ENCODE measurements around the gene MAP1B. TPM values are rescaled to one million over a fixed set of nuclear protein-coding genes. Genes with fewer than 3 reads are reported as not detected.

Gene MAP1B
- total RNA-seq, 1 experiment from 2014 or later = 69.9 TPM

- no peak for DNase-seq (ENCODE audit: extremely low read depth, low read depth)
Observed at GRCh38 chr5:72093824-72094223, 13.5 kb upstream of the MAP1B start.

- DNase-seq (ENCODE audit: extremely low read depth, low read depth) = no peak
Observed at GRCh38 chr5:72096602-72097188, 10.6 kb upstream of the MAP1B start.

- no peak for DNase-seq (ENCODE audit: extremely low read depth, low read depth)
Observed at GRCh38 chr5:72101828-72102227, 5.4 kb upstream of the MAP1B start.

GRCh38 chr5:72106817-72107130, 501 bp upstream of the MAP1B start:
- no peak for DNase-seq (ENCODE audit: extremely low read depth, low read depth)

GRCh38 chr5:72107901-72108201, 576 bp downstream of the MAP1B start:
- DNase-seq (ENCODE audit: extremely low read depth, low read depth) = no peak

- DNase-seq (ENCODE audit: extremely low read depth, low read depth) = peak; percentile 59
Observed at GRCh38 chr5:72108202-72109061, 1.2 kb downstream of the MAP1B start.

GRCh38 chr5:72109062-72109411, 1.8 kb downstream of the MAP1B start:
- DNase-seq (ENCODE audit: extremely low read depth, low read depth) = no peak

GRCh38 chr5:72109625-72110024, 2.4 kb downstream of the MAP1B start:
- peak; percentile 9 for DNase-seq (ENCODE audit: extremely low read depth, low read depth)

- no peak for DNase-seq (ENCODE audit: extremely low read depth, low read depth)
Observed at GRCh38 chr5:72110394-72111013, 3.2 kb downstream of the MAP1B start.

- DNase-seq (ENCODE audit: extremely low read depth, low read depth) = no peak
Observed at GRCh38 chr5:72112389-72112788, 5.1 kb downstream of the MAP1B start.

GRCh38 chr5:72114629-72115028, 7.4 kb downstream of the MAP1B start:
- no peak for DNase-seq (ENCODE audit: extremely low read depth, low read depth)

GRCh38 chr5:72115296-72115695, 8.0 kb downstream of the MAP1B start:
- no peak for DNase-seq (ENCODE audit: extremely low read depth, low read depth)

- DNase-seq (ENCODE audit: extremely low read depth, low read depth) = no peak
Observed at GRCh38 chr5:72117307-72117706, 10.0 kb downstream of the MAP1B start.

- DNase-seq (ENCODE audit: extremely low read depth, low read depth) = no peak
Observed at GRCh38 chr5:72121052-72121779, 13.9 kb downstream of the MAP1B start.

GRCh38 chr5:72121780-72122445, 14.6 kb downstream of the MAP1B start:
- no peak for DNase-seq (ENCODE audit: extremely low read depth, low read depth)

GRCh38 chr5:72122602-72123001, 15.3 kb downstream of the MAP1B start:
- DNase-seq (ENCODE audit: extremely low read depth, low read depth) = no peak

GRCh38 chr5:72123764-72124376, 16.6 kb downstream of the MAP1B start:
- no peak for DNase-seq (ENCODE audit: extremely low read depth, low read depth)

- DNase-seq (ENCODE audit: extremely low read depth, low read depth) = no peak
Observed at GRCh38 chr5:72125271-72125940, 18.1 kb downstream of the MAP1B start.

GRCh38 chr5:72125941-72126620, 18.8 kb downstream of the MAP1B start:
- DNase-seq (ENCODE audit: extremely low read depth, low read depth) = no peak

- no peak for DNase-seq (ENCODE audit: extremely low read depth, low read depth)
Observed at GRCh38 chr5:72126796-72127195, 19.5 kb downstream of the MAP1B start.

Data from NCI-H460 (cell line).